ENCODE measurements around the gene SCAF1. TPM values are rescaled to one million over a fixed set of nuclear protein-coding genes. Genes with fewer than 3 reads are reported as not detected.

The SCAF1 gene
- total RNA-seq, 1 experiment from 2014 or later: 103 TPM

GRCh38 chr19:49605605-49606004 lies 36.4 kb upstream of the SCAF1 start:
- Mint-ChIP-seq H3K4me3 (no peak overlapping the region), H3K27me3 (ENCODE audit: low read depth) (no peaks in the 10 kb centered on the region), H3K36me3 (peaks cover 60% of the 10 kb centered on the region), H3K9me3 (no peaks in the 10 kb centered on the region), H3K4me1 (no peaks in the 10 kb centered on the region), H3K27ac (no peak overlapping the region)
- ChIA-PET POLR2A (no interaction called here), CTCF (no interaction called here)
- TF ChIP-seq PREB (CRISPR knock-in tag; IDR thresholded peaks at IDR 0.05; ENCODE audit: borderline replicate concordance): no peak
- no peak for TF ChIP-seq E2F1 (CRISPR knock-in tag; IDR thresholded peaks at IDR 0.05)
- TF ChIP-seq ATF2 (CRISPR knock-in tag; IDR thresholded peaks at IDR 0.05; ENCODE audit: borderline replicate concordance, low read depth): no peak
- TF ChIP-seq GRHL2 (CRISPR knock-in tag; IDR thresholded peaks at IDR 0.05; ENCODE audit: insufficient replicate concordance, severe bottlenecking): no peak
- TF ChIP-seq ZNF232 (CRISPR knock-in tag; IDR thresholded peaks at IDR 0.05): no peak
- TF ChIP-seq IRF1 (CRISPR knock-in tag; IDR thresholded peaks at IDR 0.05): no peak
- no peak for TF ChIP-seq CREM (CRISPR knock-in tag; IDR thresholded peaks at IDR 0.05)
- no peak for TF ChIP-seq NFATC4 (CRISPR knock-in tag; IDR thresholded peaks at IDR 0.05)
- TF ChIP-seq ZNF263 (CRISPR knock-in tag; IDR thresholded peaks at IDR 0.05; ENCODE audit: low read depth): no peak
- TF ChIP-seq USF1 (CRISPR knock-in tag; IDR thresholded peaks at IDR 0.05): no peak
- TF ChIP-seq OVOL2 (CRISPR knock-in tag; IDR thresholded peaks at IDR 0.05; ENCODE audit: borderline replicate concordance): no peak
- DNase-seq (ENCODE audit: low spot score) (no peak), ATAC-seq (no peak)

GRCh38 chr19:49609499-49610092 lies 32.4 kb upstream of the SCAF1 start:
- no peak overlapping the region for H3K4me3 Mint-ChIP-seq
- no peaks in the 10 kb centered on the region for H3K9me3 Mint-ChIP-seq
- ChIA-PET POLR2A (interaction anchor here (0.7 kb wide), 1 partner anchor 1864 kb away, joined by 3 read pairs; no protein-coding TSS in a partner anchor), CTCF (interaction anchor here (0.6 to 1.2 kb wide), 2 partner anchors 29 to 75 kb away, joined by 3 read pairs; no protein-coding TSS in a partner anchor)
- ATAC-seq: no peak
- peaks cover 52% of the 10 kb centered on the region for H3K36me3 Mint-ChIP-seq
- no peaks in the 10 kb centered on the region for H3K27me3 Mint-ChIP-seq (ENCODE audit: low read depth)
- DNase-seq (ENCODE audit: low spot score): no peak
- H3K4me1 Mint-ChIP-seq: no peaks in the 10 kb centered on the region
- no peak overlapping the region for H3K27ac Mint-ChIP-seq
- TF ChIP-seq FOXJ3 (CRISPR knock-in tag; IDR thresholded peaks at IDR 0.05; ENCODE audit: borderline replicate concordance): no peak
- TF ChIP-seq KAT7 (CRISPR knock-in tag; IDR thresholded peaks at IDR 0.05; ENCODE audit: borderline replicate concordance): no peak
- TF ChIP-seq ZNF232 (CRISPR knock-in tag; IDR thresholded peaks at IDR 0.05): no peak
- no peak for TF ChIP-seq ATF2 (CRISPR knock-in tag; IDR thresholded peaks at IDR 0.05; ENCODE audit: borderline replicate concordance, low read depth)
- TF ChIP-seq EMX1 (CRISPR knock-in tag; IDR thresholded peaks at IDR 0.05): no peak
- TF ChIP-seq ETV6 (CRISPR knock-in tag; IDR thresholded peaks at IDR 0.05): no peak
- TF ChIP-seq OVOL2 (CRISPR knock-in tag; IDR thresholded peaks at IDR 0.05; ENCODE audit: borderline replicate concordance): no peak
- TF ChIP-seq ZBTB21 (CRISPR knock-in tag; IDR thresholded peaks at IDR 0.05; ENCODE audit: borderline replicate concordance): no peak
- no peak for TF ChIP-seq ZNF219 (CRISPR knock-in tag; IDR thresholded peaks at IDR 0.05; ENCODE audit: borderline replicate concordance)
- TF ChIP-seq SMAD3 (CRISPR knock-in tag; IDR thresholded peaks at IDR 0.05; ENCODE audit: borderline replicate concordance): no peak
- no peak for TF ChIP-seq ATF1 (CRISPR knock-in tag; IDR thresholded peaks at IDR 0.05)
- TF ChIP-seq ZBTB43 (CRISPR knock-in tag; IDR thresholded peaks at IDR 0.05): no peak
- no peak for TF ChIP-seq ZNF317 (CRISPR knock-in tag; IDR thresholded peaks at IDR 0.05; ENCODE audit: borderline replicate concordance, low read depth)
- no peak for TF ChIP-seq GRHL2 (CRISPR knock-in tag; IDR thresholded peaks at IDR 0.05; ENCODE audit: insufficient replicate concordance, severe bottlenecking)
- TF ChIP-seq PREB (CRISPR knock-in tag; IDR thresholded peaks at IDR 0.05; ENCODE audit: borderline replicate concordance): no peak
